SH-SY5Y (cell line): ENCODE measurements around the gene LRRTM1.

Source experiments
- GATA2 ChIP-seq: IDR thresholded peaks from 2 replicates; pipeline ENCODE4 v1.6.1; 2011; ENCODE audit warnings: mild to moderate bottlenecking, low read depth, low read length
- GATA3 ChIP-seq: IDR thresholded peaks from 2 replicates; pipeline ENCODE4 v1.6.1; 2011; ENCODE audit warnings: low read depth, mild to moderate bottlenecking, low read length, moderate library complexity

DNA sequence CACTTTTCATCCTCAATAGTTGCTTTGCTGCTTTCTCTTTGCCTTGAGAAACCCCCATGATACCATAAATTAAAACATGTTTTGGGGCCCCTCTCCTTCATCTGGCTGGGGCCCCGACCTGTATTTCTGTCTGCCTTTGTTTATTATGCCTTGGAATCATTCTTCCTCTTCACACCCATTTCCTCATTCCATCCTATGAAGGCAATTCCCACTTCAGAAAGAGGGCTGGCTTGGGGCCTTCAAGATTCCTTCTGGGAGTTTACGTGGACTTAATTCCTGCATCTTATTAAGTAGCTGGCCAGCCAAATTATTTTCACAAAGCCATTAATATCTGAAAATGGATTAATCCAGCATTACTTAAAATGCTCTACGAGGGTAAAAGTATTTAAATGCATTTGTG lies 6.8 kb upstream of the LRRTM1 start:
- TF ChIP-seq GATA2 (no peak), GATA3 (no peak)
